Adrenal gland (tissue), 12 donors: ENCODE measurements around the gene MROH2A. TPM values are rescaled to one million over a fixed set of nuclear protein-coding genes. Genes with fewer than 3 reads are reported as not detected.

Experiments used
- DNase-seq, 7 donors: peaks; one replicate each; pipeline ENCODE4 v3.0.0-alpha.2; 2019 to 2020
- H3K27ac ChIP-seq, 5 donors: fragments of 200-600 bp; sonication (generic) in 4 of 5; 1 replicate in 3 of 5; 2 replicates in 2 of 5; pipeline versions ENCODE4 v1.5.1 to v1.8.0; 2016 to 2020; ENCODE audit warnings: mild to moderate bottlenecking in 1 of 5
- H3K27me3 ChIP-seq: fragments of 200-600 bp; 2 replicates; pipeline ENCODE4 v1.8.0; 2021
- H3K36me3 ChIP-seq, 2 donors: fragments of 200-600 bp; replicated peaks in 1 of 2; 1 replicate in 1 of 2; 2 replicates in 1 of 2; pipeline versions ENCODE4 v1.5.1 to v1.8.0; 2018 to 2022
- H3K4me1 ChIP-seq, 2 donors: fragments of 200-600 bp; replicated peaks in 1 of 2; 1 replicate in 1 of 2; 2 replicates in 1 of 2; pipeline versions ENCODE4 v1.5.1 to v1.8.0; 2018 to 2021
- H3K4me3 ChIP-seq, 4 donors: fragments of 200-600 bp; sonication (generic) in 3 of 4; one replicate each; pipeline ENCODE4 v1.5.1; 2016 to 2018
- H3K9me3 ChIP-seq, 3 donors: fragments of 200-600 bp; sonication (generic) in 1 of 3; replicated peaks in 1 of 3; 1 replicate in 2 of 3; 2 replicates in 1 of 3; pipeline versions ENCODE4 v1.5.1 to v1.8.0; 2016 to 2021
- POLR2A ChIP-seq, 2 donors: fragments of 450-650 bp; IDR thresholded peaks; one replicate each; pipeline ENCODE4 v1.6.1; 2017; ENCODE audit warnings: antibody characterized with exemption in 2 of 2, mild to moderate bottlenecking in 2 of 2, moderate library complexity in 1 of 2
- WGBS, 4 donors: extraction: QIAGEN DNeasy Blood & Tissue Kit in 2 of 4; methylation state at CpG; one replicate each; pipeline versions ENCODE4 v1.1.5 to v1.1.7; 2013 to 2017; 5-methylcytosine and 5-hydroxymethylcytosine counted together
- intact Hi-C, 2 donors: fragments of 100-400 bp; cut with DNase I; formaldehyde crosslinking; loops; one replicate each; pipeline versions ENCODE4 v1.14.1 to v1.15.0; 2022 to 2023
- polyA plus RNA-seq, 3 donors: library from polyadenylated mRNA; stranded (reverse); fragments of 200-250 nt in 2 of 3; fragments of 350-450 nt in 1 of 3; fragmentation: Illumina TruSeq in 1 of 3; extraction: RNeasy Lipid Tissue Mini Kit (QIAGEN cat#74804) in 1 of 3; gene quantifications; one replicate each; pipeline ENCODE4 v1.2.3, GENCODE V29; 2013 to 2014
- total RNA-seq, 9 donors: library from RNA; depleted of rRNA in 4 of 9; stranded (reverse); fragments of >200 nt in 4 of 9; fragments of 120-200 nt in 1 of 9; fragmentation: NEBNext Ultra II Directional in 1 of 9; extraction: Animal tissue kit (Norgen Biotek cat#: 25700) in 1 of 9; gene quantifications; one replicate each; pipeline versions ENCODE4 v1.1.0 to v1.2.4, GENCODE V29; 2013 to 2023
- TF ChIP-seq, protein P1 (sequence below), 6 experiments: fragments of 450-650 bp in 4 of 6; fragments of 200-600 bp in 2 of 6; sonication (generic) in 1 of 6; IDR thresholded peaks; 1 replicate in 5 of 6; 2 replicates in 1 of 6; pipeline versions ENCODE4 v1.5.1 to v1.8.0; 2016 to 2021; ENCODE audit warnings: antibody characterized with exemption in 6 of 6, mild to moderate bottlenecking in 2 of 6, moderate library complexity in 1 of 6
- donor health status: healthy with polysubstance abuse.
- donor health status: Bipolar disorder and iron deficiency.
- donor health status: DM: yes; HTN: yes; CAD: no.
- donor health status: DM: no; HTN: no; CAD: no.
- donor health status: DM: no; HTN: no; CAD: no.
- donor health status: DM: yes; HTN: yes; CAD: no.

Gene MROH2A
- total and polyA plus RNA-seq, 12 donors = 0.13 TPM; not detected in 11

DNA sequence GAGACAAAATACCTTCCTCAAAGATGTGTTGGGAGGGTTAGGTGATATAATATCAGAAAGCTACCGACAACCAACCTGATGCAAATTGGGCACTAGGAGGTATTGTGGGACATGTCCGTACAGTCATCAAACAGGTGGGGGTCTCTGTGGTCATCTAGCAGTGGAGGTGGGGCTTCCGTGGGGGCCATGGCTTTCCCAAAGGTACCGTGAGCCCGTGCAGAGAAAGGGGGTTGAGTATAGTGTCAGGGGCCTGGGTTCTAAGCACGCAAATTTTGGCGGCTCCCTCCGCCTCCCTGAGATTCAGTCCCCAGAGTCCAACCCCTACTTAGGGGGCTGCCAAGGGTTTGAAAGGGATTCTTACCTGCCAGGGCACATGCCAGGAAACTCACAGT is 43.6 kb downstream of the MROH2A start:
- Histone ChIP-seq H3K27ac (no peak overlapping the region), H3K4me1 (no peaks in the 10 kb centered on the region), H3K36me3 (no peaks in the 10 kb centered on the region), H3K27me3 (no peaks in the 10 kb centered on the region), H3K9me3 (no peaks in the 10 kb centered on the region), H3K4me3 (no peak overlapping the region)
- intact Hi-C loops = no loop called here
- TF ChIP-seq, protein P1, sequence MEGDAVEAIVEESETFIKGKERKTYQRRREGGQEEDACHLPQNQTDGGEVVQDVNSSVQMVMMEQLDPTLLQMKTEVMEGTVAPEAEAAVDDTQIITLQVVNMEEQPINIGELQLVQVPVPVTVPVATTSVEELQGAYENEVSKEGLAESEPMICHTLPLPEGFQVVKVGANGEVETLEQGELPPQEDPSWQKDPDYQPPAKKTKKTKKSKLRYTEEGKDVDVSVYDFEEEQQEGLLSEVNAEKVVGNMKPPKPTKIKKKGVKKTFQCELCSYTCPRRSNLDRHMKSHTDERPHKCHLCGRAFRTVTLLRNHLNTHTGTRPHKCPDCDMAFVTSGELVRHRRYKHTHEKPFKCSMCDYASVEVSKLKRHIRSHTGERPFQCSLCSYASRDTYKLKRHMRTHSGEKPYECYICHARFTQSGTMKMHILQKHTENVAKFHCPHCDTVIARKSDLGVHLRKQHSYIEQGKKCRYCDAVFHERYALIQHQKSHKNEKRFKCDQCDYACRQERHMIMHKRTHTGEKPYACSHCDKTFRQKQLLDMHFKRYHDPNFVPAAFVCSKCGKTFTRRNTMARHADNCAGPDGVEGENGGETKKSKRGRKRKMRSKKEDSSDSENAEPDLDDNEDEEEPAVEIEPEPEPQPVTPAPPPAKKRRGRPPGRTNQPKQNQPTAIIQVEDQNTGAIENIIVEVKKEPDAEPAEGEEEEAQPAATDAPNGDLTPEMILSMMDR (IDR thresholded peaks at IDR 0.05) = no peak
- no peak for TF ChIP-seq POLR2A (IDR thresholded peaks at IDR 0.05)
- WGBS, 4 donors = 86 to 95% (median 91%) methylated on average over 5 to 8 of the region's 8 CpGs
- DNase-seq = no peak

DNA sequence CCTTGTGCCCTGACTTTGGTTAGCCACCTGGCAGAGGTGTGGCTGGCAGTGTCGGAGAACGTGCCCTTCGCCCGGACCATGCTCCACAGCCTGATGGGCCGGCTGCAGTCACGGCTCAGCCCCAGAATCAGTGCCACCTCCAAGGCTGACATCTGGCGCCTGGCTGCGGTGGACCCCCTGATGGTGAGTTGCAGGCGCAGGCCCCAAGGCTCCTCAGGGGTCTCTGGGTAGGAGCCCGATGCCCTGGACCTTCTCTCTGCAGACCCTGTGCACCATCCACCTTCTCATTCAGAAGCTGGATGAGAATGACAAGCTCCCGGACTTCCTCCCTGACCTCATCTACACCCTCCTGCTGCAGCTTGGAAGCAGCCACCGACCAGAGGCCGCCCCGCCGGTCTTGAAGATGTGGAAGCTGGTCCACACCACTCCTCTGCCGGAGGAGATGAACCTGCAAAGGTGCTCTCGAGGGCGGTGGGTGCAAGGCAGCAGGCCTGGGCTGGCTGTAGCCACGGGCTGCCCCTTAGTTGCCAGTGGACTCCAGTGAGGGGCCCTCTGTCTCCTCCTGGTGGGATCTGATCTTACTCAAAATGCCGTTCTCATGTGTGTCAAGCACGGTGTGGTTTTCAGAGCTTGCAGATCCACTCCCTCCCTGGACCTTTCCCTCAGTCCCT is 44.1 kb downstream of the MROH2A start:
- no peaks in the 10 kb centered on the region for H3K27me3 ChIP-seq
- no peak for DNase-seq
- H3K27ac ChIP-seq = no peak overlapping the region
- 85 to 93% (median 87%) methylated on average over 3 to 21 of the region's 21 CpGs for WGBS, 4 donors
- TF ChIP-seq, protein P1 (IDR thresholded peaks at IDR 0.05) = no peak
- no peaks in the 10 kb centered on the region for H3K36me3 ChIP-seq
- intact Hi-C loops = no loop called here
- no peaks in the 10 kb centered on the region for H3K9me3 ChIP-seq
- H3K4me1 ChIP-seq = no peaks in the 10 kb centered on the region
- no peak overlapping the region for H3K4me3 ChIP-seq

DNA sequence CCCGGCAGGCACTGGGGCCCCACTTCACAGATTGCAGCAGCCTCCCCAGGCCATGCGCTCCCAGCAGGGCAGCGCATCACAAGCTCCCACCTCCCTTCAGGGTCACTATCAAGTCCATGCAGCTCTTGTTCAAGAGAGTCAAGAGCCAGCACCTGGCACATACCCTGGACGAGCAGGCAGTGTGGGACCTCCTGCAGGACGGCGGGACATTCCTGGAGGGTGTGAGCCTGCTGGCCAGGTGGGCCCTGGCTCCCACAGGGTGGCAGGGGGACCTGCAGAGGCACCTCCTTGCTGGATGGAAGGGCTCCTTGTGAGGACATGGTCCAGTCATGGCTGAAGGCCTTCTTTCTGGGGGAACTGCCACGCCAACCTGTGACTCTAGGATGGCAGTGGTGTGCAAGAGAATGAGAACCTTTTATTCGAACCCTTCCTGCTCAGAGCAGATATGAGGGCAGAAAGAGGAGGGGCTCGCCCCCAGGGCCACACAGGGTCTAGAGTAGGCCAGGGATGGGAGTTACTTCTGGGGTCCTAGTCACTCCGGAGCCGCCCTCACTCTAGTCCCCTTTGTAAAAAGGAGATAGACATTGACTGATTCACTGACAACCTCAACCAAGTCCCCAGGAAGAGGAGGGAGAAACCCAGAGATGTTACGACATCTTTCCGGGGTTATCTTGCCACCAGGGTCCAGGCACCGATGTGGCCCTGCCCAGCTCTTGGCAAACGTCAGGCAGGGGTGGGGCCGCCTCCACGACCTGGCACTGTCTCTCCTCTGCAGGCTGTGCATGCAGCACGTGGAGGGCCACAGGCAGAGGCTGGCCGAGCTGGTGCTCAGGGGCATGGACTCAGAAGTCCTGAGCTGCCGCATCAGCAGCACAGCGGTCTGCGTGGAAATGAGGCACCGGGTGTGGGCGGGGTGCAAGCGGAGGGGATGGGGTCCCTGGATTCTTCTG is 44.9 kb downstream of the MROH2A start:
- Histone ChIP-seq H3K4me3 (no peak overlapping the region), H3K27me3 (no peaks in the 10 kb centered on the region), H3K27ac (no peak overlapping the region), H3K9me3 (no peaks in the 10 kb centered on the region), H3K4me1 (no peaks in the 10 kb centered on the region), H3K36me3 (no peaks in the 10 kb centered on the region)
- intact Hi-C loops = no loop called here
- no peak for DNase-seq
- TF ChIP-seq, protein P1 (IDR thresholded peaks at IDR 0.05) = no peak
- no peak for TF ChIP-seq POLR2A (IDR thresholded peaks at IDR 0.05)
- WGBS, 4 donors = 75 to 93% (median 78%) methylated on average over 7 to 25 of the region's 25 CpGs

DNA sequence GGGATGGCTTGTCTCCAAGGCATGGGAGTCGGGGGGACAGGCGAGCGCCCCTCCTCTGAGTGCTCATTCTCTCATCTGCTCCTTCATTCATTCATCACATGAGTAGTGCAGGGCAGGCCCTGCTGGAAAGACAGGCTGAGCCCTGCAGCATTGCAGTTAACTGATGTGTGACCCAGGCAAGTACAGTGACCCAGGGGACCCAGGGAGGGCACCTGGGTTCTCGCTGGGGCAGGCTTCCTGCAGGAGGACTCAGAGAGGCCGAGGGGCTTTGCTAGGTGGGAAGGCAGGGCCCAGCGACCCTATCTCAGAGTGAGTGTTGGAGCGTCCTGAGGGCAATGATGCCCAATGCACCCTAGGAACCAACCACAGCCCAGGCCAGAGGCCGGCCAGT is 45.6 kb downstream of the MROH2A start:
- Histone ChIP-seq H3K9me3 (no peaks in the 10 kb centered on the region), H3K36me3 (no peaks in the 10 kb centered on the region), H3K4me1 (no peaks in the 10 kb centered on the region), H3K27ac (no peak overlapping the region), H3K27me3 (no peaks in the 10 kb centered on the region), H3K4me3 (no peak overlapping the region)
- intact Hi-C loops = no loop called here
- no peak for DNase-seq
- 79 to 92% (median 89%) methylated on average over 4 to 8 of the region's 8 CpGs for WGBS, 4 donors
- TF ChIP-seq, protein P1 (IDR thresholded peaks at IDR 0.05) = no peak
- TF ChIP-seq POLR2A (IDR thresholded peaks at IDR 0.05) = no peak
